IMR-90 (cell line): ENCODE measurements around the gene COQ2. TPM values are rescaled to one million over a fixed set of nuclear protein-coding genes. Genes with fewer than 3 reads are reported as not detected.

Source experiments
- ATAC-seq: fragments of 200-7000 bp; cut with Tn5 transposase; 2 replicates; pipeline ENCODE4 v1.9.1; 2020; ENCODE audit warnings: low read depth, mild to moderate bottlenecking, moderate library complexity
- BruUV-seq: library from RNA; stranded (reverse); fragments of 400-500 nt; replicated peaks from 2 replicates; lab custom pipeline; 2021; lab: Mats Ljungman, UMichigan
- CTCF ChIA-PET: fragments of 300-600 bp; formaldehyde crosslinking; extraction: SDS; loops from one replicate; lab custom pipeline; 2021; ENCODE audit warnings: antibody characterized with exemption; lab: Yijun Ruan, JAX
- POLR2A ChIA-PET: fragments of 300-600 bp; sonication (Branson Sonifier 250); formaldehyde crosslinking; loops from one replicate; lab custom pipeline; 2022; ENCODE audit warnings: antibody characterized with exemption; ENCODE audit not compliant: unreplicated experiment; lab: Charles Lee
- DNase-seq: peaks from one replicate; pipeline ENCODE4 v3.0.0; 2013
- H2AFZ ChIP-seq: replicated peaks from 2 replicates; pipeline ENCODE3; 2013; ENCODE audit warnings: low read length, mild to moderate bottlenecking; ENCODE audit not compliant: poor library complexity
- H2AK5ac ChIP-seq: 2 replicates; pipeline ENCODE4 v1.6.1; 2013; ENCODE audit warnings: low read depth, low read length, inconsistent platforms
- H2AK9ac ChIP-seq: replicated peaks from 2 replicates; pipeline ENCODE3; 2013; ENCODE audit warnings: mild to moderate bottlenecking, low read depth, low read length, moderate library complexity; ENCODE audit not compliant: poor library complexity
- H2BK120ac ChIP-seq: 2 replicates; pipeline ENCODE4 v1.6.1; 2013; ENCODE audit warnings: low read depth, low read length, inconsistent platforms
- H2BK15ac ChIP-seq: 3 replicates; pipeline ENCODE4 v1.6.1; 2013; ENCODE audit warnings: low read depth, low read length, inconsistent platforms
- H2BK20ac ChIP-seq: 2 replicates; pipeline ENCODE4 v1.6.1; 2013; ENCODE audit warnings: low read depth, mild to moderate bottlenecking, inconsistent platforms, low read length, moderate library complexity
- H2BK5ac ChIP-seq: 2 replicates; pipeline ENCODE4 v1.6.1; 2013; ENCODE audit warnings: mild to moderate bottlenecking, low read depth, low read length, inconsistent platforms; ENCODE audit not compliant: poor library complexity, severe bottlenecking
- H3K14ac ChIP-seq: replicated peaks from 2 replicates; pipeline ENCODE4 v1.6.1; 2013; ENCODE audit warnings: low read depth, low read length, inconsistent platforms
- H3K18ac ChIP-seq: 2 replicates; pipeline ENCODE4 v1.6.1; 2013; ENCODE audit warnings: low read depth, low read length, control low read depth
- H3K23ac ChIP-seq: 2 replicates; pipeline ENCODE4 v1.6.1; 2013; ENCODE audit warnings: low read depth, low read length, inconsistent platforms
- H3K27ac ChIP-seq: 2 replicates; pipeline ENCODE4 v1.5.1; 2013; ENCODE audit warnings: mild to moderate bottlenecking, control low read depth, low read length; ENCODE audit not compliant: insufficient read depth
- H3K27me3 ChIP-seq: 2 replicates; pipeline ENCODE4 v1.6.1; 2013; ENCODE audit warnings: low read length; ENCODE audit not compliant: control insufficient read depth, insufficient read depth
- H3K36me3 ChIP-seq: 2 replicates; pipeline ENCODE4 v1.6.1; 2013; ENCODE audit warnings: low read length, mixed read lengths; ENCODE audit not compliant: control insufficient read depth, insufficient read depth
- H3K4ac ChIP-seq: 2 replicates; pipeline ENCODE4 v1.6.1; 2013; ENCODE audit warnings: low read depth, low read length, inconsistent platforms
- H3K4me1 ChIP-seq: 2 replicates; pipeline ENCODE4 v1.6.1; 2013; ENCODE audit warnings: low read length, mixed read lengths; ENCODE audit not compliant: control insufficient read depth, insufficient read depth
- H3K4me2 ChIP-seq: 2 replicates; pipeline ENCODE4 v1.6.1; 2013; ENCODE audit warnings: low read depth, mild to moderate bottlenecking, control low read depth, low read length, moderate library complexity
- H3K4me3 ChIP-seq: 2 replicates; pipeline ENCODE4 v1.5.1; 2013; ENCODE audit warnings: low read depth, mild to moderate bottlenecking, control low read depth, low read length, moderate library complexity; ENCODE audit not compliant: insufficient read depth
- H3K56ac ChIP-seq: 2 replicates; pipeline ENCODE4 v1.6.1; 2013; ENCODE audit warnings: low read length, inconsistent platforms; ENCODE audit not compliant: insufficient read depth; ENCODE audit errors: extremely low read depth
- H3K79me1 ChIP-seq, 2 experiments: 2 replicates each; pipeline ENCODE4 v1.6.1; 2013; ENCODE audit warnings: low read length in 2 of 2, inconsistent platforms in 1 of 2, low read depth in 1 of 2
- H3K9ac ChIP-seq: 2 replicates; pipeline ENCODE4 v1.6.1; 2013; ENCODE audit warnings: low read depth, low read length, control low read depth
- H3K9me1 ChIP-seq: 2 replicates; pipeline ENCODE4 v1.6.1; 2013; ENCODE audit warnings: low read length, inconsistent platforms; ENCODE audit not compliant: insufficient read depth
- H3K9me3 ChIP-seq: 2 replicates; pipeline ENCODE4 v1.6.1; 2013; ENCODE audit warnings: low read length; ENCODE audit not compliant: control insufficient read depth, insufficient read depth
- H4K20me1 ChIP-seq: 2 replicates; pipeline ENCODE4 v1.6.1; 2013; ENCODE audit warnings: low read length, inconsistent platforms; ENCODE audit not compliant: insufficient read depth
- H4K5ac ChIP-seq: 2 replicates; pipeline ENCODE4 v1.6.1; 2013; ENCODE audit warnings: mild to moderate bottlenecking, low read depth, low read length, control low read depth
- H4K8ac ChIP-seq, 2 experiments: 2 replicates each; pipeline ENCODE4 v1.6.1; 2013; ENCODE audit warnings: low read depth in 2 of 2, low read length in 2 of 2, control low read depth in 1 of 2, inconsistent platforms in 1 of 2
- H4K91ac ChIP-seq: 2 replicates; pipeline ENCODE4 v1.6.1; 2013; ENCODE audit warnings: low read depth, low read length, inconsistent platforms; ENCODE audit not compliant: insufficient read depth
- BHLHE40 ChIP-seq: fragments of 150-350 bp; IDR thresholded peaks from 2 replicates; pipeline ENCODE4 v1.6.1; 2016; ENCODE audit warnings: mild to moderate bottlenecking, low read depth, low read length
- CEBPB ChIP-seq: IDR thresholded peaks from 2 replicates; pipeline ENCODE4 v1.6.1; 2012; ENCODE audit warnings: low read depth, low read length, improper control_type of control experiment
- CHD1 ChIP-seq: IDR thresholded peaks from 2 replicates; pipeline ENCODE4 v1.6.1; 2012; ENCODE audit warnings: low read depth, low read length, improper control_type of control experiment
- FOS ChIP-seq: fragments of 150-350 bp; IDR thresholded peaks from 2 replicates; pipeline ENCODE4 v1.6.1; 2016; ENCODE audit warnings: low read depth, low read length
- MAFK ChIP-seq: IDR thresholded peaks from 2 replicates; pipeline ENCODE4 v1.6.1; 2012; ENCODE audit warnings: low read depth, low read length, improper control_type of control experiment
- MAZ ChIP-seq: IDR thresholded peaks from 2 replicates; pipeline ENCODE4 v1.6.1; 2012; ENCODE audit warnings: low read depth, mild to moderate bottlenecking, low read length, improper control_type of control experiment, moderate library complexity, borderline replicate concordance
- MXI1 ChIP-seq: IDR thresholded peaks from 2 replicates; pipeline ENCODE4 v1.6.1; 2012; ENCODE audit warnings: low read depth, mild to moderate bottlenecking, low read length, moderate library complexity, borderline replicate concordance
- POLR2A ChIP-seq: IDR thresholded peaks from 2 replicates; pipeline ENCODE4 v1.6.1; 2012; ENCODE audit warnings: mild to moderate bottlenecking, low read depth, low read length
- RAD21 ChIP-seq: IDR thresholded peaks from 2 replicates; pipeline ENCODE4 v1.6.1; 2012; ENCODE audit warnings: low read length, improper control_type of control experiment
- RCOR1 ChIP-seq: IDR thresholded peaks from 2 replicates; pipeline ENCODE4 v1.6.1; 2012; ENCODE audit warnings: mild to moderate bottlenecking, low read length, improper control_type of control experiment; ENCODE audit not compliant: insufficient replicate concordance
- RFX5 ChIP-seq: IDR thresholded peaks from 2 replicates; pipeline ENCODE4 v1.8.0; 2012; ENCODE audit warnings: low read depth, mild to moderate bottlenecking, low read length, moderate library complexity
- SMC3 ChIP-seq: fragments of 150-350 bp; IDR thresholded peaks from 2 replicates; pipeline ENCODE4 v1.6.1; 2016; ENCODE audit warnings: low read depth, mild to moderate bottlenecking, antibody characterized with exemption, low read length, moderate library complexity
- USF2 ChIP-seq: fragments of 150-350 bp; IDR thresholded peaks from 2 replicates; pipeline ENCODE4 v1.6.1; 2017; ENCODE audit warnings: mild to moderate bottlenecking, antibody characterized with exemption, low read length, low read depth
- WGBS, 2 experiments: methylation state at CpG; one replicate each; pipeline versions ENCODE4 v1.1.5 to v1.1.7; 2013; ENCODE audit warnings: missing lambda C conversion rate in 2 of 2; ENCODE audit not compliant: insufficient read length in 1 of 2; ENCODE audit errors: extremely low coverage in 2 of 2; 5-methylcytosine and 5-hydroxymethylcytosine counted together
- dilution Hi-C: fragments of 300-500 bp; cut with HindIII; formaldehyde crosslinking; loops from one replicate; pipeline ENCODE4 v1.14.3; 2018; ENCODE audit warnings: low sequenced_read_pairs; ENCODE audit not compliant: unreplicated experiment
- in situ Hi-C: fragments of 300-500 bp; cut with MboI; formaldehyde crosslinking; loops from 3 replicates; pipeline ENCODE4 v1.14.3; 2019; ENCODE audit warnings: low sequenced_read_pairs, inconsistent platforms, mixed read lengths
- intact Hi-C: fragments of 100-400 bp; cut with micrococcal nuclease; formaldehyde crosslinking; loops from 2 replicates; pipeline ENCODE4 v1.10.0; 2022
- polyA plus RNA-seq, 3 experiments: library from polyadenylated mRNA; depleted of rRNA; stranded (reverse); fragments of >200 nt; gene quantifications; 2 replicates each; pipeline ENCODE4 v1.2.3, GENCODE V29; 2012; ENCODE audit warnings: low replicate concordance in 1 of 3
- total RNA-seq: library from RNA; depleted of rRNA; stranded (reverse); fragments of >200 nt; gene quantifications from 2 replicates; pipeline ENCODE4 v1.2.3, GENCODE V29; 2012
- TF ChIP-seq, protein P1 (sequence below): conservative IDR thresholded peaks from 2 replicates; pipeline ENCODE4 v1.5.1; 2012; ENCODE audit warnings: mild to moderate bottlenecking, low read depth, low read length, improper control_type of control experiment

COQ2 gene
- total and polyA plus RNA-seq, 2 of the 4 experiments (the other 2 are of a cell fraction), result 7.3 to 7.4 TPM

DNA sequence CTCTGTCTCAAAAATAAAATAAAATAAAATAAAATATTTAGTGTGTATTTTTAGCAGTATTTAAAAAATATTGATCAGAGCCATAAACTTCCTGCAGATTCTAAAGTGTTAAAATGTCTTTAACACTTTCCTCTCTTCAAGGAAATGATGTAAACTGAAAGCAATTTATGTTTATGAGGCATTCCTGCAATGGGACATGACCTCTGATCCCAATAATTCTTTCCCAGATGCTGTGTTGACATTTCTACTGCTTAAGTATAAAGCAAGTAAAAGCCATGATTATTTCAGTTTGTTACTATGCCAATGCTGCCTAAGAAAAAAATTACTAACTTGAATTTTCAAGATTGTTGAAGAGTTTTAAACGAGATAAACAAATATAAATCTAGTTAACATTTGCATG, 29.0 kb downstream of the COQ2 start:
- TF ChIP-seq CEBPB (no peak), MAZ (no peak), RCOR1 (no peak), CHD1 (no peak), MXI1 (no peak), RFX5 (no peak), RAD21 (no peak), FOS (no peak), POLR2A (no peak), SMC3 (no peak), USF2 (no peak), MAFK (no peak), BHLHE40 (no peak)
- TF ChIP-seq, protein P1, sequence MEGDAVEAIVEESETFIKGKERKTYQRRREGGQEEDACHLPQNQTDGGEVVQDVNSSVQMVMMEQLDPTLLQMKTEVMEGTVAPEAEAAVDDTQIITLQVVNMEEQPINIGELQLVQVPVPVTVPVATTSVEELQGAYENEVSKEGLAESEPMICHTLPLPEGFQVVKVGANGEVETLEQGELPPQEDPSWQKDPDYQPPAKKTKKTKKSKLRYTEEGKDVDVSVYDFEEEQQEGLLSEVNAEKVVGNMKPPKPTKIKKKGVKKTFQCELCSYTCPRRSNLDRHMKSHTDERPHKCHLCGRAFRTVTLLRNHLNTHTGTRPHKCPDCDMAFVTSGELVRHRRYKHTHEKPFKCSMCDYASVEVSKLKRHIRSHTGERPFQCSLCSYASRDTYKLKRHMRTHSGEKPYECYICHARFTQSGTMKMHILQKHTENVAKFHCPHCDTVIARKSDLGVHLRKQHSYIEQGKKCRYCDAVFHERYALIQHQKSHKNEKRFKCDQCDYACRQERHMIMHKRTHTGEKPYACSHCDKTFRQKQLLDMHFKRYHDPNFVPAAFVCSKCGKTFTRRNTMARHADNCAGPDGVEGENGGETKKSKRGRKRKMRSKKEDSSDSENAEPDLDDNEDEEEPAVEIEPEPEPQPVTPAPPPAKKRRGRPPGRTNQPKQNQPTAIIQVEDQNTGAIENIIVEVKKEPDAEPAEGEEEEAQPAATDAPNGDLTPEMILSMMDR, result no peak
- in situ Hi-C loops, result loop anchor here (5.0 kb wide), 1 partner anchor 188 kb away; no protein-coding TSS in a partner anchor
- Histone ChIP-seq H3K4me3 (no peak overlapping the region), H4K91ac (no peak overlapping the region), H2AK9ac (no peak overlapping the region), H2BK120ac (peak overlapping the region; percentile 68), H3K4me1 (peaks cover 8% of the 10 kb centered on the region), H2BK15ac (no peak overlapping the region), H2BK20ac (no peak overlapping the region), H3K14ac (no peak overlapping the region), H3K27me3 (no peaks in the 10 kb centered on the region), H3K27ac (peak overlapping the region; percentile 85; the same call in 1 of the 2 replicates), H2BK5ac (no peak overlapping the region), H3K4ac (no peak overlapping the region), H4K8ac (no peak overlapping the region; a peak in 1 of 4 replicates), H4K20me1 (no peaks in the 10 kb centered on the region), H3K4me2 (no peak overlapping the region), H2AK5ac (no peak overlapping the region), H3K23ac (no peak overlapping the region), H3K79me1 (0 out of 4 replicates have a peak, but pooled peaks cover 0 to 3% of the 10 kb centered on the region in 2 experiments), H3K9me1 (peaks cover 12% of the 10 kb centered on the region), H3K56ac (no peak overlapping the region), H2AFZ (no peak overlapping the region), H4K5ac (no peak overlapping the region), H3K9ac (no peak overlapping the region), H3K36me3 (no peaks in the 10 kb centered on the region), H3K9me3 (no peaks in the 10 kb centered on the region), H3K18ac (no peak overlapping the region)
- WGBS, 2 experiments, result no CpG with 5 or more reads among the region's 1 CpG
- DNase-seq (peak; percentile 76), ATAC-seq (peak; percentile 32)
- CTCF ChIA-PET, result no interaction called here
- POLR2A ChIA-PET, result no interaction called here
- BruUV-seq, result no TSS peak
- intact Hi-C loops, result no loop called here
- dilution Hi-C loops, result no loop called here
